IMR-90 (cell line): ENCODE data around the gene AGAP1.

Source experiments
- BHLHE40 ChIP-seq: fragments of 150-350 bp; IDR thresholded peaks from 2 replicates; pipeline ENCODE4 v1.6.1; 2016; ENCODE audit warnings: mild to moderate bottlenecking, low read depth, low read length
- CEBPB ChIP-seq: IDR thresholded peaks from 2 replicates; pipeline ENCODE4 v1.6.1; 2012; ENCODE audit warnings: low read depth, low read length, improper control_type of control experiment
- MXI1 ChIP-seq: IDR thresholded peaks from 2 replicates; pipeline ENCODE4 v1.6.1; 2012; ENCODE audit warnings: low read depth, mild to moderate bottlenecking, low read length, moderate library complexity, borderline replicate concordance
- POLR2A ChIP-seq: IDR thresholded peaks from 2 replicates; pipeline ENCODE4 v1.6.1; 2012; ENCODE audit warnings: mild to moderate bottlenecking, low read depth, low read length
- SMC3 ChIP-seq: fragments of 150-350 bp; IDR thresholded peaks from 2 replicates; pipeline ENCODE4 v1.6.1; 2016; ENCODE audit warnings: low read depth, mild to moderate bottlenecking, antibody characterized with exemption, low read length, moderate library complexity
- TF ChIP-seq, protein P1 (sequence below): conservative IDR thresholded peaks from 2 replicates; pipeline ENCODE4 v1.5.1; 2012; ENCODE audit warnings: mild to moderate bottlenecking, low read depth, low read length, improper control_type of control experiment
- TF ChIP-seq, protein P2 (sequence below): fragments of 150-350 bp; IDR thresholded peaks from 2 replicates; pipeline ENCODE4 v1.6.1; 2016; ENCODE audit warnings: low read depth, mild to moderate bottlenecking, low read length, moderate library complexity, borderline replicate concordance
- TF ChIP-seq, protein P3 (sequence below): fragments of 150-350 bp; IDR thresholded peaks from 2 replicates; pipeline ENCODE4 v1.6.1; 2017; ENCODE audit warnings: mild to moderate bottlenecking, antibody characterized with exemption, low read length, low read depth

DNA sequence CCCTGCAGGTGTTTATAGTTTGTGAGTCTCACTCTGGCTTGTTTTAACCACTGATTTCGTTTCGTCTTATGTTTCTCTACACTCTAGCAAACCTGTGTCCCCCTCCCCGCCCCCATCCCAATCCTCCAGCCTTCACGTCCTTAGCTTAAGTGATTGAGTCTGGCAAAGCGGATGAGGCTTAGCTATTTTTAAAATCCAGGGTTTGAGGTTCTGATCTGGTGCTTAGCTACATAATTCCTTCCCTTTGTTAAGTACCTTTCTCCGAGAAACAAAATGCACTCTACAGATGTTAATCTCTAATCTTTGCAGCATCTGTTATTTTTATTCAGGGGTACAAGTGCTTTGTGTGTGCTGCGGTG lies 7.8 kb downstream of the AGAP1 start:
- TF ChIP-seq, protein P1, sequence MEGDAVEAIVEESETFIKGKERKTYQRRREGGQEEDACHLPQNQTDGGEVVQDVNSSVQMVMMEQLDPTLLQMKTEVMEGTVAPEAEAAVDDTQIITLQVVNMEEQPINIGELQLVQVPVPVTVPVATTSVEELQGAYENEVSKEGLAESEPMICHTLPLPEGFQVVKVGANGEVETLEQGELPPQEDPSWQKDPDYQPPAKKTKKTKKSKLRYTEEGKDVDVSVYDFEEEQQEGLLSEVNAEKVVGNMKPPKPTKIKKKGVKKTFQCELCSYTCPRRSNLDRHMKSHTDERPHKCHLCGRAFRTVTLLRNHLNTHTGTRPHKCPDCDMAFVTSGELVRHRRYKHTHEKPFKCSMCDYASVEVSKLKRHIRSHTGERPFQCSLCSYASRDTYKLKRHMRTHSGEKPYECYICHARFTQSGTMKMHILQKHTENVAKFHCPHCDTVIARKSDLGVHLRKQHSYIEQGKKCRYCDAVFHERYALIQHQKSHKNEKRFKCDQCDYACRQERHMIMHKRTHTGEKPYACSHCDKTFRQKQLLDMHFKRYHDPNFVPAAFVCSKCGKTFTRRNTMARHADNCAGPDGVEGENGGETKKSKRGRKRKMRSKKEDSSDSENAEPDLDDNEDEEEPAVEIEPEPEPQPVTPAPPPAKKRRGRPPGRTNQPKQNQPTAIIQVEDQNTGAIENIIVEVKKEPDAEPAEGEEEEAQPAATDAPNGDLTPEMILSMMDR: no peak
- TF ChIP-seq POLR2A (no peak), BHLHE40 (no peak), CEBPB (no peak), SMC3 (no peak), MXI1 (no peak)
- TF ChIP-seq, protein P2, sequence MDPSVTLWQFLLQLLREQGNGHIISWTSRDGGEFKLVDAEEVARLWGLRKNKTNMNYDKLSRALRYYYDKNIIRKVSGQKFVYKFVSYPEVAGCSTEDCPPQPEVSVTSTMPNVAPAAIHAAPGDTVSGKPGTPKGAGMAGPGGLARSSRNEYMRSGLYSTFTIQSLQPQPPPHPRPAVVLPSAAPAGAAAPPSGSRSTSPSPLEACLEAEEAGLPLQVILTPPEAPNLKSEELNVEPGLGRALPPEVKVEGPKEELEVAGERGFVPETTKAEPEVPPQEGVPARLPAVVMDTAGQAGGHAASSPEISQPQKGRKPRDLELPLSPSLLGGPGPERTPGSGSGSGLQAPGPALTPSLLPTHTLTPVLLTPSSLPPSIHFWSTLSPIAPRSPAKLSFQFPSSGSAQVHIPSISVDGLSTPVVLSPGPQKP: no peak
- TF ChIP-seq, protein P3, sequence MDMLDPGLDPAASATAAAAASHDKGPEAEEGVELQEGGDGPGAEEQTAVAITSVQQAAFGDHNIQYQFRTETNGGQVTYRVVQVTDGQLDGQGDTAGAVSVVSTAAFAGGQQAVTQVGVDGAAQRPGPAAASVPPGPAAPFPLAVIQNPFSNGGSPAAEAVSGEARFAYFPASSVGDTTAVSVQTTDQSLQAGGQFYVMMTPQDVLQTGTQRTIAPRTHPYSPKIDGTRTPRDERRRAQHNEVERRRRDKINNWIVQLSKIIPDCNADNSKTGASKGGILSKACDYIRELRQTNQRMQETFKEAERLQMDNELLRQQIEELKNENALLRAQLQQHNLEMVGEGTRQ: no peak
